MCF 10A (cell line): ENCODE measurements around the gene SLC9A1. TPM values are rescaled to one million over a fixed set of nuclear protein-coding genes. Genes with fewer than 3 reads are reported as not detected.

Source experiments
- BruUV-seq: library from RNA; stranded (reverse); fragments of 400-500 nt; replicated peaks from 2 replicates; lab custom pipeline; 2021; lab: Mats Ljungman, UMichigan
- CTCF ChIA-PET: fragments of 300-600 bp; sonication (Branson Sonifier 250); formaldehyde crosslinking; extraction: SDS; loops from one replicate; lab custom pipeline; 2021; ENCODE audit warnings: antibody characterized with exemption, inconsistent platforms; lab: Yijun Ruan, JAX
- POLR2A ChIA-PET: fragments of 300-600, 350-650 bp; sonication (Branson Sonifier 250); formaldehyde crosslinking; extraction: SDS; loops from one replicate; lab custom pipeline; 2020; ENCODE audit warnings: antibody characterized with exemption, inconsistent platforms; lab: Yijun Ruan, JAX
- DNase-seq: peaks from one replicate; pipeline ENCODE4 v3.0.0-alpha.2; 2018; ENCODE audit not compliant: unreplicated experiment
- H3K27ac Mint-ChIP-seq: one replicate; pipeline ENCODE4 v1.8.0; 2022; ENCODE audit warnings: mild to moderate bottlenecking, low read depth, mixed read lengths; ENCODE audit not compliant: unreplicated experiment
- H3K27me3 Mint-ChIP-seq: one replicate; pipeline ENCODE4 v1.8.0; 2022; ENCODE audit warnings: mixed read lengths; ENCODE audit not compliant: insufficient read depth, unreplicated experiment
- H3K36me3 Mint-ChIP-seq: one replicate; pipeline ENCODE4 v1.8.0; 2022; ENCODE audit warnings: mild to moderate bottlenecking, moderate library complexity, mixed read lengths; ENCODE audit not compliant: insufficient read depth, unreplicated experiment
- H3K4me1 Mint-ChIP-seq: one replicate; pipeline ENCODE4 v1.8.0; 2022; ENCODE audit warnings: mixed read lengths; ENCODE audit not compliant: insufficient read depth, unreplicated experiment
- H3K4me3 Mint-ChIP-seq: one replicate; pipeline ENCODE4 v1.8.0; 2022; ENCODE audit warnings: mild to moderate bottlenecking, moderate library complexity, mixed read lengths; ENCODE audit not compliant: unreplicated experiment
- H3K9me3 Mint-ChIP-seq: one replicate; pipeline ENCODE4 v1.8.0; 2022; ENCODE audit warnings: mixed read lengths; ENCODE audit not compliant: unreplicated experiment
- intact Hi-C: fragments of 100-400 bp; cut with micrococcal nuclease; formaldehyde crosslinking; loops from 2 replicates; pipeline ENCODE4 v1.14.1; 2022
- total RNA-seq: library from RNA; stranded (reverse); gene quantifications from 2 replicates; pipeline ENCODE4 v1.2.3, GENCODE V29; 2022
- TF ChIP-seq, protein P1 (sequence below): fragments of 200-600 bp; IDR thresholded peaks from one replicate; pipeline ENCODE4 v1.8.0; 2022; ENCODE audit warnings: antibody characterized with exemption, mild to moderate bottlenecking; ENCODE audit not compliant: unreplicated experiment

SLC9A1 gene
- total RNA-seq, 1 experiment from 2014 or later: 88.8 TPM

DNA sequence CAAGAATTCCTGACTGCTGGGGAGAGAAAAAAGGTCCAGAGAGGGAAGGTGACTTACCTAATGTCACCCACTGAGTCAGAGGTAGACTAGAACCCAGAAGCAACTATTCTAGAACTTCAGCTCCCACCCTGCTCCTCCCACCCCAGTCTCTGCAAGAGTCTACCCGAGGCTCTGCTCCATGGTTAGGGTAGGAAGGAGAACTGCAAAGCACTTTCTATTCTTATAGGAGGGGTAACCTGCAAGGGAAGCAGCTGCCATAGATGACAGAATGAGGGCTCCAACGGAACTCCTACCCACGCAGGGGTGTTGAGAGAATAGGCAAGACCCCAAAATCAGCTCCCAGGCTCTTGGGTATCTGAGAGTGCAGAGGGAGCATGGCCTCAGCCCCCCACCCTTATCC, 4.3 kb downstream of the SLC9A1 start:
- H3K36me3 Mint-ChIP-seq: no peaks in the 10 kb centered on the region

DNA sequence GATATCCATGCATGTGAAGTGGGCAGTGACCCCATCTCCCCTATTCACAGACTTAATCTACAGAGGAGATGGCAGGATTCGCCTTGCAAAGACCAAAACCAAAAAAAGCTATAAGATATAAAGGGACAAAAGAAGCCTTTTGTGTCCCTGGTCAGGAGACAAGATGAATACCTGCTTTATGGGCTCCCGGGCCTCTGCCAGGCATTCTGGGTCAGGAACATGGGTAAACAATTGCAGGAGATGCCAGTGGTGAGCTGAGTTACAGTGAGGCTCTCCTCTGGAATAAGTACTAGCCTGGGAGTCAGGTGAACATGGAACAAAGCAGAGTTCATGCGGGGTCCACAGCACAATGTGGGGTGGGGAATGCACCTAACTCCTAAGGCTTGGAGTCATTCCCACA, 4.7 kb downstream of the SLC9A1 start:
- no peak for DNase-seq
- Mint-ChIP-seq H3K27ac (no peak overlapping the region), H3K36me3 (no peaks in the 10 kb centered on the region), H3K9me3 (no peaks in the 10 kb centered on the region), H3K27me3 (no peaks in the 10 kb centered on the region), H3K4me3 (no peak overlapping the region), H3K4me1 (peaks cover 65% of the 10 kb centered on the region)
- BruUV-seq: no TSS peak
- TF ChIP-seq, protein P1, sequence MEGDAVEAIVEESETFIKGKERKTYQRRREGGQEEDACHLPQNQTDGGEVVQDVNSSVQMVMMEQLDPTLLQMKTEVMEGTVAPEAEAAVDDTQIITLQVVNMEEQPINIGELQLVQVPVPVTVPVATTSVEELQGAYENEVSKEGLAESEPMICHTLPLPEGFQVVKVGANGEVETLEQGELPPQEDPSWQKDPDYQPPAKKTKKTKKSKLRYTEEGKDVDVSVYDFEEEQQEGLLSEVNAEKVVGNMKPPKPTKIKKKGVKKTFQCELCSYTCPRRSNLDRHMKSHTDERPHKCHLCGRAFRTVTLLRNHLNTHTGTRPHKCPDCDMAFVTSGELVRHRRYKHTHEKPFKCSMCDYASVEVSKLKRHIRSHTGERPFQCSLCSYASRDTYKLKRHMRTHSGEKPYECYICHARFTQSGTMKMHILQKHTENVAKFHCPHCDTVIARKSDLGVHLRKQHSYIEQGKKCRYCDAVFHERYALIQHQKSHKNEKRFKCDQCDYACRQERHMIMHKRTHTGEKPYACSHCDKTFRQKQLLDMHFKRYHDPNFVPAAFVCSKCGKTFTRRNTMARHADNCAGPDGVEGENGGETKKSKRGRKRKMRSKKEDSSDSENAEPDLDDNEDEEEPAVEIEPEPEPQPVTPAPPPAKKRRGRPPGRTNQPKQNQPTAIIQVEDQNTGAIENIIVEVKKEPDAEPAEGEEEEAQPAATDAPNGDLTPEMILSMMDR: no peak
- intact Hi-C loops: no loop called here
- CTCF ChIA-PET: interaction anchor here (0.9 to 1.5 kb wide), 3 partner anchors 16 to 106 kb away, joined by 3 to 8 read pairs (median 3); no protein-coding TSS in a partner anchor
- POLR2A ChIA-PET: interaction anchor here (1.0 to 7.1 kb wide), 2 partner anchors 36 to 39 kb away, joined by 3 to 69 read pairs; no protein-coding TSS in a partner anchor

More for the DNA sequence above, 4.3 kb downstream of the SLC9A1 start:
- H3K9me3 Mint-ChIP-seq: no peaks in the 10 kb centered on the region
- intact Hi-C loops: no loop called here
- CTCF ChIA-PET: interaction anchor here (0.6 to 1.5 kb wide), 6 partner anchors 9 to 1191 kb away, joined by 3 to 8 read pairs (median 3); no protein-coding TSS in a partner anchor
- H3K27me3 Mint-ChIP-seq: no peaks in the 10 kb centered on the region
- TF ChIP-seq, protein P1: no peak
- no peak for DNase-seq
- H3K4me1 Mint-ChIP-seq: peaks cover 68% of the 10 kb centered on the region
- POLR2A ChIA-PET: interaction anchor here (1.0 to 7.1 kb wide), 4 partner anchors 8 to 39 kb away, joined by 3 to 69 read pairs (median 4); no protein-coding TSS in a partner anchor
- H3K4me3 Mint-ChIP-seq: no peak overlapping the region
- no peak overlapping the region for H3K27ac Mint-ChIP-seq
- no TSS peak for BruUV-seq

DNA sequence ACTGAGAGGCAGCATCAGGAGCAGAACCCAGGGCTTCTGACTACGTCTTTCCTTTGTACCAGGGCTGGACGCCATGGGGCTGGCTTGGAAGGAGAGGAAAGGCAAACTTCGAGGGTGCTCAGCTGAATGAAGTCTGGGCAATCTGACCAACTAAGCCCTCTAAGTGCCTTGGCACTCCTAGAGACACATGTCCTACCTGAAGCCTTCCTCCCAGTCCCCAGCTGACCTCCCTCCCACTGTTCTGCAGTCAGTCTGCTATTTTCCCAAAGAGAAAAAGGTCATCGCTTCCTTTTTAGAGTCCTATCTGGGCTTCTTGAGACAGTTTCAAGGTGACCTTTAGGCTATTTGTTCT, 5.2 kb downstream of the SLC9A1 start:
- Mint-ChIP-seq H3K36me3 (no peaks in the 10 kb centered on the region), H3K4me1 (peaks cover 64% of the 10 kb centered on the region), H3K27ac (peak overlapping the region; percentile 31), H3K9me3 (no peaks in the 10 kb centered on the region), H3K4me3 (no peak overlapping the region), H3K27me3 (no peaks in the 10 kb centered on the region)
- intact Hi-C loops: no loop called here
- no peak for DNase-seq
- TF ChIP-seq, protein P1: no peak
- ChIA-PET POLR2A (interaction anchor here (1.0 to 7.1 kb wide), 2 partner anchors 35 to 38 kb away, joined by 3 to 69 read pairs; no protein-coding TSS in a partner anchor), CTCF (interaction anchor here (0.9 kb wide), 1 partner anchor 32 kb away, joined by 3 read pairs; no protein-coding TSS in a partner anchor)
- no TSS peak for BruUV-seq

DNA sequence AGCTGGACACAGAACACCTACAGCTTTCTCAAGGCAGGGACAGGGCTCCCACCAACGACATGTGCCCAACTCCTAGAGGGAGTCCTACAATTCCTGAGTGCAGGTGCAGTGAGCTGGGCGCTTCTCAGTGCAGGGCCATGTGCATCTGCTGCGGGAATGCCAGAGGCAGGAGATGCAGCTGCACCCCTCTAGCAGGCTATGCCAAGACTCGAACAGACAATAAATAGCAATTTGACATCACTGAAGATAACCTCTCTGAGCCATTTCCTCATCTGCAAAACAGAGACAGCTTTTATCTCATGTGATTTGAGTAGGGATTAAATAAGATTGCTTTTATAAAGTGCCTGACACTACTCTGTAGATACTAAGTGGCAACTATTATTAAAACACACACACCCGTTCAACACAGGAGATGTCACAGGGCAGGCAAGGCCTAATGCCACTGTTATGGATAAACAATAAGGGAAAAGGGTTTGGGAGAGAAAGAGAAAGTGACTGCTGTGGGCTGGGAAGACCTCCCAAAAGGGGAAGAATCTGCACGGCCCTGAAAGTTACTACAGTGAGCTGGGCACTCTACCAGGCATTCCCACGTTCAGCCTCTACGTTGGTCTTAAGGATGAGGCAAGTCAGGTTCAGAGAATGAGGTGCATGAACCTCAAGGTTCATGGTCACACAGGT, 5.7 kb downstream of the SLC9A1 start:
- CTCF ChIA-PET: interaction anchor here (0.7 to 1.0 kb wide), 3 partner anchors 33 to 161 kb away, joined by 3 read pairs; no protein-coding TSS in a partner anchor
- Mint-ChIP-seq H3K9me3 (no peaks in the 10 kb centered on the region), H3K36me3 (no peaks in the 10 kb centered on the region), H3K27me3 (no peaks in the 10 kb centered on the region), H3K4me3 (no peak overlapping the region), H3K27ac (peak overlapping the region; percentile 31), H3K4me1 (peaks cover 62% of the 10 kb centered on the region)
- no peak for DNase-seq
- BruUV-seq: no TSS peak
- TF ChIP-seq, protein P1: no peak
- POLR2A ChIA-PET: no interaction called here
- intact Hi-C loops: no loop called here
